ENCODE results near the gene SHISA5. TPM values are rescaled to one million over a fixed set of nuclear protein-coding genes. Genes with fewer than 3 reads are reported as not detected.

The SHISA5 gene
- total RNA-seq, 1 donor from 2014 or later = 244 TPM

- intact Hi-C loops (cut with micrococcal nuclease) = no loop called here
Observed at GRCh38 chr3:48420561-48420960, 83.4 kb downstream of the SHISA5 start.

- intact Hi-C loops (cut with micrococcal nuclease) = no loop called here
Observed at GRCh38 chr3:48419597-48419996, 84.4 kb downstream of the SHISA5 start.

- intact Hi-C loops (cut with micrococcal nuclease) = no loop called here
Observed at GRCh38 chr3:48419149-48419548, 84.8 kb downstream of the SHISA5 start.

- intact Hi-C loops (cut with micrococcal nuclease) = no loop called here
Observed at GRCh38 chr3:48418651-48419050, 85.3 kb downstream of the SHISA5 start.

GRCh38 chr3:48418140-48418539, 85.8 kb downstream of the SHISA5 start:
- intact Hi-C loops (cut with micrococcal nuclease) = no loop called here

Other genes with a start within 250 kb of the SHISA5 start
- 35.0 and 37.8 TPM in 2 replicates for gene NME6, start 202.8 kb downstream of the SHISA5 start, total RNA-seq
- not detected in 2 replicates for gene SPINK8, start 170.5 kb downstream of the SHISA5 start, total RNA-seq
- not detected in 2 replicates for gene FBXW12, start 132.0 kb downstream of the SHISA5 start, total RNA-seq
- 3.3 and 6.9 TPM in 2 replicates for gene PLXNB1, start 74.1 kb downstream of the SHISA5 start, total RNA-seq
- 15.9 and 16.7 TPM in 2 replicates for gene CCDC51, start 64.1 kb downstream of the SHISA5 start, total RNA-seq
- gene TMA7, start 63.9 kb downstream of the SHISA5 start, total RNA-seq = 218 and 228 TPM in 2 replicates
- 17.0 and 17.4 TPM in 2 replicates for gene ATRIP, start 57.4 kb downstream of the SHISA5 start, total RNA-seq
- gene PFKFB4, start 52.6 kb upstream of the SHISA5 start, total RNA-seq = 8.1 and 8.8 TPM in 2 replicates
- gene UCN2, start 59.6 kb upstream of the SHISA5 start, total RNA-seq = not detected in 2 replicates
- gene COL7A1, start 91.2 kb upstream of the SHISA5 start, total RNA-seq = 1.4 and 1.9 TPM in 2 replicates
- gene UQCRC1, start 105.5 kb upstream of the SHISA5 start, total RNA-seq = 143 and 146 TPM in 2 replicates
- gene TMEM89, start 117.6 kb upstream of the SHISA5 start, total RNA-seq = 0.34 TPM in 1 of 2 replicates, not detected in the other
- 40.1 and 43.0 TPM in 2 replicates for gene SLC26A6, start 131.3 kb upstream of the SHISA5 start, total RNA-seq
- 6.0 and 7.4 TPM in 2 replicates for gene CELSR3, start 158.7 kb upstream of the SHISA5 start, total RNA-seq
- 28.6 and 30.0 TPM in 2 replicates for gene NCKIPSD, start 181.7 kb upstream of the SHISA5 start, total RNA-seq
- gene IP6K2, start 213.0 kb upstream of the SHISA5 start, total RNA-seq = 57.3 and 57.6 TPM in 2 replicates